Smooth muscle cell (in vitro differentiated cells): ENCODE data around the gene FBXO2. TPM values are rescaled to one million over a fixed set of nuclear protein-coding genes. Genes with fewer than 3 reads are reported as not detected.

Experiments
- DNase-seq: peaks from one replicate; lab custom pipeline; 2025; ENCODE audit not compliant: unreplicated experiment; lab: John Stamatoyannopoulos, UW
- H2AFZ ChIP-seq: fragments of 200-600 bp; sonication (generic); 2 replicates; pipeline ENCODE4 v1.6.0; 2016; ENCODE audit warnings: antibody characterized with exemption, low read depth, mild to moderate bottlenecking
- H3F3A ChIP-seq: fragments of 200-600 bp; sonication (generic); 2 replicates; pipeline ENCODE4 v1.6.0; 2017; ENCODE audit warnings: antibody characterized with exemption, low read depth
- H3K27ac ChIP-seq: fragments of 200-600 bp; sonication (generic); 2 replicates; pipeline ENCODE4 v1.5.1; 2016; ENCODE audit warnings: low read depth, mild to moderate bottlenecking
- H3K27me3 ChIP-seq: fragments of 200-600 bp; sonication (generic); 2 replicates; pipeline ENCODE4 v1.6.1; 2016; ENCODE audit warnings: low read depth, mild to moderate bottlenecking
- H3K36me3 ChIP-seq: fragments of 200-600 bp; sonication (generic); 2 replicates; pipeline ENCODE4 v1.5.1; 2016; ENCODE audit warnings: low read depth
- H3K4me1 ChIP-seq: fragments of 200-600 bp; sonication (generic); 2 replicates; pipeline ENCODE4 v1.5.1; 2016; ENCODE audit warnings: low read depth
- H3K4me2 ChIP-seq: fragments of 200-600 bp; sonication (generic); 2 replicates; pipeline ENCODE4 v1.6.0; 2016; ENCODE audit warnings: mild to moderate bottlenecking
- H3K4me3 ChIP-seq: fragments of 200-600 bp; sonication (generic); 2 replicates; pipeline ENCODE4 v1.5.1; 2016; ENCODE audit warnings: mild to moderate bottlenecking
- H3K79me2 ChIP-seq: fragments of 200-600 bp; sonication (generic); 2 replicates; pipeline ENCODE4 v1.6.0; 2016; ENCODE audit warnings: low read depth, mild to moderate bottlenecking
- H3K9ac ChIP-seq: fragments of 200-600 bp; sonication (generic); 2 replicates; pipeline ENCODE4 v1.6.0; 2016; ENCODE audit warnings: low read depth
- H3K9me3 ChIP-seq: fragments of 200-600 bp; sonication (generic); replicated peaks from 2 replicates; pipeline ENCODE4 v1.5.1; 2016; ENCODE audit warnings: low read depth
- H4K20me1 ChIP-seq: fragments of 200-600 bp; sonication (generic); 2 replicates; pipeline ENCODE4 v1.6.0; 2016; ENCODE audit warnings: low read depth
- CTCF ChIP-seq: fragments of 200-600 bp; sonication (generic); IDR thresholded peaks from 2 replicates; pipeline ENCODE4 v1.5.1; 2017; ENCODE audit warnings: borderline replicate concordance, mild to moderate bottlenecking, antibody characterized with exemption; ENCODE audit not compliant: insufficient read depth, poor library complexity, severe bottlenecking
- WGBS: methylation state at CpG from one replicate; pipeline ENCODE4 v1.1.7; 2016; ENCODE audit warnings: low lambda C conversion rate; 5-methylcytosine and 5-hydroxymethylcytosine counted together
- polyA plus RNA-seq: library from polyadenylated mRNA; unstranded; fragments of >200 nt; fragmentation: Nextera tagmentation; extraction: Ambion mirVana; gene quantifications from 2 replicates; pipeline ENCODE4 v1.2.1, GENCODE V29; 2016
- total RNA-seq: library from RNA; depleted of rRNA; stranded (reverse); fragments of >200 nt; gene quantifications from 2 replicates; pipeline ENCODE4 v1.2.3, GENCODE V29; 2014

Gene FBXO2
- total and polyA plus RNA-seq, 2 experiments from 2014 or later = 15.5 to 15.6 TPM

GRCh38 chr1:11641776-11642305 lies 12.4 kb downstream of the FBXO2 start:
- Histone ChIP-seq H3K79me2 (no peaks in the 10 kb centered on the region), H3K9me3 (no peaks in the 10 kb centered on the region), H3K4me1 (no peaks in the 10 kb centered on the region), H3K27ac (no peak overlapping the region), H3K9ac (no peak overlapping the region), H3K4me2 (no peak overlapping the region), H3F3A (no peaks in the 10 kb centered on the region), H3K36me3 (no peaks in the 10 kb centered on the region), H3K4me3 (no peak overlapping the region), H3K27me3 (no peaks in the 10 kb centered on the region), H2AFZ (no peak overlapping the region), H4K20me1 (no peaks in the 10 kb centered on the region)
- no peak for TF ChIP-seq CTCF
- 80% methylated on average over 5 of the region's 5 CpGs for WGBS
- DNase-seq = no peak

GRCh38 chr1:11640944-11641343 lies 13.3 kb downstream of the FBXO2 start:
- H3K27ac ChIP-seq = no peak overlapping the region
- DNase-seq = no peak
- 86% methylated on average over 6 of the region's 6 CpGs for WGBS
- no peak for TF ChIP-seq CTCF
- no peaks in the 10 kb centered on the region for H3K36me3 ChIP-seq
- no peaks in the 10 kb centered on the region for H3K4me1 ChIP-seq
- H2AFZ ChIP-seq = no peak overlapping the region
- no peak overlapping the region for H3K9ac ChIP-seq
- no peaks in the 10 kb centered on the region for H3K79me2 ChIP-seq
- no peaks in the 10 kb centered on the region for H3K9me3 ChIP-seq
- no peaks in the 10 kb centered on the region for H4K20me1 ChIP-seq
- H3K4me3 ChIP-seq = no peak overlapping the region
- H3K27me3 ChIP-seq = no peaks in the 10 kb centered on the region
- H3K4me2 ChIP-seq = no peak overlapping the region
- no peaks in the 10 kb centered on the region for H3F3A ChIP-seq

GRCh38 chr1:11640101-11640500 lies 14.1 kb downstream of the FBXO2 start:
- Histone ChIP-seq H3K79me2 (no peaks in the 10 kb centered on the region), H3K36me3 (no peaks in the 10 kb centered on the region), H3K4me3 (no peak overlapping the region), H2AFZ (no peak overlapping the region), H3K4me1 (no peaks in the 10 kb centered on the region), H4K20me1 (no peaks in the 10 kb centered on the region), H3K4me2 (no peak overlapping the region), H3K27me3 (no peaks in the 10 kb centered on the region), H3K9me3 (no peaks in the 10 kb centered on the region), H3F3A (no peaks in the 10 kb centered on the region), H3K27ac (no peak overlapping the region), H3K9ac (no peak overlapping the region)
- 83% methylated on average over 7 of the region's 7 CpGs for WGBS
- no peak for TF ChIP-seq CTCF
- DNase-seq = no peak

- H3K4me1 ChIP-seq = no peaks in the 10 kb centered on the region
- WGBS = 95% methylated on average over 4 of the region's 4 CpGs
- no peaks in the 10 kb centered on the region for H3K27me3 ChIP-seq
- H3K36me3 ChIP-seq = no peaks in the 10 kb centered on the region
- H3K4me3 ChIP-seq = no peak overlapping the region
- H3K9me3 ChIP-seq = no peaks in the 10 kb centered on the region
- no peak overlapping the region for H2AFZ ChIP-seq
- no peak overlapping the region for H3K9ac ChIP-seq
- DNase-seq = no peak
- no peak overlapping the region for H3K27ac ChIP-seq
- H3K4me2 ChIP-seq = no peak overlapping the region
- no peak for TF ChIP-seq CTCF
- no peaks in the 10 kb centered on the region for H4K20me1 ChIP-seq
- no peaks in the 10 kb centered on the region for H3K79me2 ChIP-seq
- no peaks in the 10 kb centered on the region for H3F3A ChIP-seq
Observed at GRCh38 chr1:11639372-11639771, 14.9 kb downstream of the FBXO2 start.
